Peyer's patch (tissue), 4 donors: ENCODE measurements around the gene KIAA2012. TPM values are rescaled to one million over a fixed set of nuclear protein-coding genes. Genes with fewer than 3 reads are reported as not detected.
A peak's percentile ranks its signal among the peaks of the same experiment; 100 is the strongest.

Experiments used
- DNase-seq, 3 donors: peaks; one replicate each; pipeline ENCODE4 v3.0.0-alpha.2; 2017 to 2019
- H3K27ac ChIP-seq, 4 donors: fragments of 200-600 bp; sonication (generic); one replicate each; pipeline ENCODE4 v1.5.1; 2016 to 2019
- H3K27me3 ChIP-seq, 2 donors: fragments of 200-600 bp; sonication (generic); one replicate each; pipeline ENCODE4 v1.5.1; 2019
- H3K36me3 ChIP-seq, 3 donors: fragments of 200-600 bp; sonication (generic); one replicate each; pipeline ENCODE4 v1.5.1; 2016 to 2019
- H3K4me1 ChIP-seq, 4 donors: fragments of 200-600 bp; sonication (generic); one replicate each; pipeline ENCODE4 v1.5.1; 2016 to 2019
- H3K4me3 ChIP-seq, 4 donors: fragments of 200-600 bp; sonication (generic); 1 replicate in 3 of 4; 2 replicates in 1 of 4; pipeline ENCODE4 v1.5.1; 2016 to 2019; ENCODE audit warnings: mild to moderate bottlenecking in 1 of 4
- H3K9me3 ChIP-seq, 4 donors: fragments of 200-600 bp; sonication (generic); one replicate each; pipeline ENCODE4 v1.5.1; 2016 to 2019; ENCODE audit warnings: mild to moderate bottlenecking in 1 of 4
- POLR2A ChIP-seq, 2 donors: fragments of 450-650 bp; IDR thresholded peaks; one replicate each; pipeline ENCODE4 v1.5.1; 2017; ENCODE audit warnings: antibody characterized with exemption in 2 of 2, mild to moderate bottlenecking in 2 of 2, moderate library complexity in 2 of 2
- total RNA-seq, 4 donors: library from RNA; depleted of rRNA; stranded (reverse); fragments of >200 nt; gene quantifications; one replicate each; pipeline ENCODE4 v1.1.0, GENCODE V29; 2016
- TF ChIP-seq, protein P1 (sequence below), 6 experiments: fragments of 450-650 bp in 4 of 6; fragments of 200-600 bp in 2 of 6; sonication (generic) in 1 of 6; IDR thresholded peaks; one replicate each; pipeline ENCODE4 v1.5.1; 2017 to 2019; ENCODE audit warnings: antibody characterized with exemption in 6 of 6, mild to moderate bottlenecking in 3 of 6, moderate library complexity in 1 of 6

Gene KIAA2012
- total RNA-seq, 4 donors from 2014 or later, result 0.27 TPM; not detected in 3

DNA sequence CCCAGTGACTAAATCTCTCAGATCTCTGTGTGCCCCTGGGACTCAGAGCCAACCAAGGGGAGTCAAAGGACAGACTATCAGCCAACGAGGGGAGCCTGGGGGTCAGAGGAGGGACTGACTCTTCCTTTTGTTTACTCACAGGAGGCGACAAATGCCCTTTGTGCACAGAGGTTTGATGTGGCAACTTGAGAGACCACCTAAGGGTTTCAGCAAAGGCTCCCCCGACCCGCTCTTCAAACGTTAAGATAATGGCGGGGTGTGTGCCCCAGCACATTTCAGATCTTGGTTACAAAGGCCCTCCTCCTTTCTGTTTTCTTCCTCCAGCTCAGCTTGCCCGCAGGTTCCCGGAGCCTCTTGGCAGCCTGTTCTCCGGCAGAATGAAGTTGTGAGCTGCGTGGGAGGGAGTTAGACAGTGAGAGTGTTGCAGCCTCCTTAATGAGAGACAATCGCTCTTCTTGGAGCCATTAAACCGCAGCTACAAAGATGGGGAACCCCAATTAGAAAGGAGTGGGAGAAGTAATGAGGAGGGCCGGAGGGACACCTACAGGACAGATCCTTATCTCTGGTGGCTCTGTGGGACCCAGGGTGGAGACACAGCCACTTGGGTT, 76.2 kb downstream of the KIAA2012 start:
- Histone ChIP-seq H3K27me3 (no peaks in the 10 kb centered on the region), H3K4me3 (no peak overlapping the region), H3K9me3 (no peaks in the 10 kb centered on the region), H3K36me3 (no peaks in the 10 kb centered on the region), H3K27ac (peak overlapping the region in 2 of 4 donors; percentile 38 to 42), H3K4me1 (no peaks in the 10 kb centered on the region)
- DNase-seq, result no peak
- TF ChIP-seq, protein P1, sequence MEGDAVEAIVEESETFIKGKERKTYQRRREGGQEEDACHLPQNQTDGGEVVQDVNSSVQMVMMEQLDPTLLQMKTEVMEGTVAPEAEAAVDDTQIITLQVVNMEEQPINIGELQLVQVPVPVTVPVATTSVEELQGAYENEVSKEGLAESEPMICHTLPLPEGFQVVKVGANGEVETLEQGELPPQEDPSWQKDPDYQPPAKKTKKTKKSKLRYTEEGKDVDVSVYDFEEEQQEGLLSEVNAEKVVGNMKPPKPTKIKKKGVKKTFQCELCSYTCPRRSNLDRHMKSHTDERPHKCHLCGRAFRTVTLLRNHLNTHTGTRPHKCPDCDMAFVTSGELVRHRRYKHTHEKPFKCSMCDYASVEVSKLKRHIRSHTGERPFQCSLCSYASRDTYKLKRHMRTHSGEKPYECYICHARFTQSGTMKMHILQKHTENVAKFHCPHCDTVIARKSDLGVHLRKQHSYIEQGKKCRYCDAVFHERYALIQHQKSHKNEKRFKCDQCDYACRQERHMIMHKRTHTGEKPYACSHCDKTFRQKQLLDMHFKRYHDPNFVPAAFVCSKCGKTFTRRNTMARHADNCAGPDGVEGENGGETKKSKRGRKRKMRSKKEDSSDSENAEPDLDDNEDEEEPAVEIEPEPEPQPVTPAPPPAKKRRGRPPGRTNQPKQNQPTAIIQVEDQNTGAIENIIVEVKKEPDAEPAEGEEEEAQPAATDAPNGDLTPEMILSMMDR (IDR thresholded peaks at IDR 0.05), result no peak
- TF ChIP-seq POLR2A (IDR thresholded peaks at IDR 0.05), result no peak

DNA sequence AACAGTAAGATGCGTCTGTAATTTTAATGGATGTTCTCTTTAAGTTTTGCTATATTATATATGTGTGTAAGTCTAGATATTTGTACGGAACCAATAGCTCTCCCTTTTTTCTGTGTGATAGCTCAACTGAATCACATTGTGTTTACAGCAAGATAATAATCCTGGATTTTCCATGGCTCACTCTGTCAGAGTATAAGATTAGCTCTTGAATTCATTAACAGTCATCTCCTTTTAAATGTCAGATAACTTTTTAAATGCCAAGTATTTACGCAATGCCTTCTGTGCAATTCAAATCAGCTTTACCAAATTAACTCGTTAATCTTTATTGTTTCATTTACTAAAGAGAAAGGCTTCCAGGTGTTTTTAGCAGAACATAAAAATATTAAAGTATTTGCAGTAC, 76.9 kb downstream of the KIAA2012 start:
- TF ChIP-seq, protein P1 (IDR thresholded peaks at IDR 0.05), result no peak
- no peak for TF ChIP-seq POLR2A (IDR thresholded peaks at IDR 0.05)

DNA sequence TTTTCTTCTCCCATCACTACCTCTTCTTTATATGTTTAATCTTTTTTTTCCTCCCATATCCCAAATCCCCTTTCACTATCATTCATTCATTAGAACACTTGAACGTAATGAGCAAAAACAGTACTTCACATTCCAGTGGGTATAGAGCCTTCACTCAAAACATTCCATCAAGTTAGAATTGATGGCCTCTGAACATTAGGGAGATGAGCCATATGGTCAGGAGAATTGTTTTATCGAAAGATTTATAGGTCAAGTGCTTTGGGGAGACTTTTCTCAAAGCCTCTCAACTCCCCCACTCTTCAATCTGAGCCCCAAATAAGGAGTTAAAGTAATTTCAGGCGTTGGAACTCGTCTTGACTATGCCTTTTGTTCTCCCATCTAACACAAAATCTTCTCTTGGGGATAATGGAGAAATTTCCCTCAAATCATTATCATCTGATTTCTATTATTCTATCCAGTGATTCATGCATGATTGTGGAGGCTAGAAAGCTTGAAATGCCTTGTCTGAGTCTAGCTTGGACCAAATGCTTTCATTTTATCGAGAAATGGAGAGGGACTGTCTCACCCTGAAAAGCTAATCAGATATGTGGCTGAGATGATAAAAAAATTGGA, 79.2 kb downstream of the KIAA2012 start:
- Histone ChIP-seq H3K27ac (no peak overlapping the region), H3K27me3 (no peaks in the 10 kb centered on the region), H3K36me3 (no peaks in the 10 kb centered on the region), H3K4me3 (no peak overlapping the region), H3K4me1 (no peaks in the 10 kb centered on the region), H3K9me3 (no peaks in the 10 kb centered on the region)
- no peak for DNase-seq
- TF ChIP-seq, protein P1 (IDR thresholded peaks at IDR 0.05), result no peak
- no peak for TF ChIP-seq POLR2A (IDR thresholded peaks at IDR 0.05)

More for the DNA sequence above, 76.9 kb downstream of the KIAA2012 start:
- Histone ChIP-seq H3K4me3 (no peak overlapping the region), H3K9me3 (no peaks in the 10 kb centered on the region), H3K27me3 (no peaks in the 10 kb centered on the region), H3K27ac (peak overlapping the region in 1 of 4 donors; percentile 42), H3K4me1 (no peaks in the 10 kb centered on the region), H3K36me3 (no peaks in the 10 kb centered on the region)
- no peak for DNase-seq

DNA sequence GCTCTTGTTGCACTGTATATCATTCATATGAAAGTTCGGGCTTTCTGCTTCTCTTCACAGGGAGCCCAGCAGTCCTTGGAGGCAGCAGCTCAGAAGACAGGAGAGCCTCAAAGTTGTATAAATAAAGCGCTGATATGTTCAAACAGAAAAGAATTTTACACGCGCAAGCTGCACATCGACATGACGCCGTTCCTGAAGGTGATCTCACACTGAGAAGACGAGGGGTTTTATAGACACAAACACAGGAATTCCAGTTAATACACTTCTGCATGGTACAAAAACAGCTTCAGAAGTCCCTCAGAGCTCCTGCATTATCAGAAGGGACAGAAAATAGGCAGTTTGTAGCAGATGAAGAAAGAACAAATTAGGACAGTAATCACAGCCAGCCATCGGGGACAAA, 81.6 kb downstream of the KIAA2012 start:
- no peaks in the 10 kb centered on the region for H3K36me3 ChIP-seq
- H3K27ac ChIP-seq, result no peak overlapping the region
- no peak for DNase-seq
- H3K4me1 ChIP-seq, result no peaks in the 10 kb centered on the region
- no peaks in the 10 kb centered on the region for H3K9me3 ChIP-seq
- no peaks in the 10 kb centered on the region for H3K27me3 ChIP-seq
- H3K4me3 ChIP-seq, result no peak overlapping the region
- no peak for TF ChIP-seq POLR2A (IDR thresholded peaks at IDR 0.05)
- TF ChIP-seq, protein P1 (IDR thresholded peaks at IDR 0.05), result no peak

DNA sequence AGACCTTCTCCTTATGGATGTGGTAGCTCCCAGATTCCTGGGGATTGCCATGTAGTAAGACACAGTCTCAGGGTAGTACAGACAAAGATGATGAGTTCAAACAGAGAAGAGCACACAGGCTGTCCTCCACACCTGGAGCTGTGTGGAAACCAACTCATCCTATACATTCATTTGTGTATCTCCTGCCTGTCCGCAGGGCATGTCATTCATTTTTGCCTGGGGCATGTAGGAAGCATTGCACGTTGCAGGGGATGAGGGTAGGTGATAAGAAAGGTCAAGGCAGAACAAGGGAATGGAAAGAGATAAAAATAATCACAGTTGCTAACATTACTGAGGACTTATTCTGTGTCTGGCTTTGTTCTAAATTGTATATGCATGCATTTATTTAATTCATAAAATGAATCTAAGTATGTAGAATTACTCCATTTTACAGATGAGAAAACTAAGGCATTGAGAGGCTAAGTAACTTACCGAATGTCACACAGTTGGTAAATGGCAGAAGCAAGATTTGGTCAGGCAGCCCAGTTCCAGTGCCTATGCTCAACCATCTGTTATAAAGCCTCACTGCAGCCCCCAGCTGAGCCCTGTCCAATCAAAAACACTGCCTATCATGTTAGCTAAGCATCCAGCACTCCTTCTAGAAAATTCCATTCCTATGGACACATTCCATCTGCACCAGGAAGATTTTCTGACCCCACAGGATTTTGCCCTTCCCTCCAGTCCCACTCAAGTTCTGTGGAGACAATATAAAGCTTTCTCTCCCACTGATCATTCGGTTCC, 84.3 kb downstream of the KIAA2012 start:
- no peak for TF ChIP-seq POLR2A (IDR thresholded peaks at IDR 0.05)
- TF ChIP-seq, protein P1 (IDR thresholded peaks at IDR 0.05), result no peak
- no peaks in the 10 kb centered on the region for H3K9me3 ChIP-seq
- no peaks in the 10 kb centered on the region for H3K27me3 ChIP-seq
- H3K4me3 ChIP-seq, result no peak overlapping the region
- H3K4me1 ChIP-seq, result no peaks in the 10 kb centered on the region
- H3K36me3 ChIP-seq, result no peaks in the 10 kb centered on the region
- DNase-seq, result no peak
- no peak overlapping the region for H3K27ac ChIP-seq
